ENCODE results near the gene POLK.
"Not testable (repeated sequence)": the region's sequence is repeated elsewhere in the genome, so short reads cannot be mapped to it uniquely, and the experiment has no call there.

POLK gene

DNA sequence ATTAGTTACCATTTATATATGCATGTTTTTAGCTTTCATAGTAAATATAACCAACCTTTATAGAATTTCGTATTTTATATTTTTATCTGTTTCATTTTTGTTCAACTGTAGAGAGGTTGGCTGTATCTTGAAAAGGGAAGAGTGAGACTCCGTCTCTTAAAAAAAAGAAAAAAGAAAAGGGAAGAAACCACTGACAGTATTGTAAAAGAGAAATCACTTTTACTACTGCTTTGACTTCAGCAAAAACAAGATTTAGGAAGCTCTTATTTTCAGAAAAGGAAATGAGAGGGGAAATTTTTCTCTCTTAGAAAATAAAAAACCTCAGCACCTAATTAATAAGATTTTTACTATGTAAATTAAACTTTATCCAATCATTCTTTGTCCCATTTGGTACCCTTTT is 14.4 kb downstream of the POLK start:
- Histone ChIP-seq H3K4me3 (ENCODE audit: low read length) (no peak overlapping the region), H3K27me3 (ENCODE audit: control insufficient read depth, insufficient read depth, low read length) (no peaks in the 10 kb centered on the region), H3K36me3 (ENCODE audit: insufficient read depth, low read length) (no peaks in the 10 kb centered on the region), H3K9me3 (replicated peaks; ENCODE audit: low read length) (peaks cover 6% of the 10 kb centered on the region), H3K4me2 (ENCODE audit: low read length) (no peak overlapping the region), H3K9ac (ENCODE audit: low read depth, low read length) (no peak overlapping the region), H3K4me1 (ENCODE audit: control insufficient read depth, insufficient read depth, low read length) (peaks cover 14% of the 10 kb centered on the region)

DNA sequence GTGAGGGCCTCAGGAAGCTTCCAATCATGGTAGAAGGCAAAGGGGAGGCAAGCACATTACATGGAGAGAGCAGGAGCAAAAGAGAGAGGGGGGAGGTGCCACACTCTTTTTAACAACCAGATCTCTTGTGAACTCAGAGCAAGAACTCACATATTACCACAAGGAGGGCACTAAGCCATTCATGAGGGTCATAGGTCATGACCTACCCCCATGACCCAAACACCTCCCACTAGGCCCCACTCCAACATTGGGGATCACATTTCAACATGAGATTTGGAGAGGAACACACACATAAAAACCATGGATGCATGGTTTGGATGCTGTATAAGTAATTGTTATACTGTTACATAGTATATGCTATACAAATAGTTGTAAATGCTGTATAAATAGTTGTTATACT is 17.5 kb downstream of the POLK start:
- H3K9me3 ChIP-seq (replicated peaks; ENCODE audit: low read length), result no peaks in the 10 kb centered on the region

DNA sequence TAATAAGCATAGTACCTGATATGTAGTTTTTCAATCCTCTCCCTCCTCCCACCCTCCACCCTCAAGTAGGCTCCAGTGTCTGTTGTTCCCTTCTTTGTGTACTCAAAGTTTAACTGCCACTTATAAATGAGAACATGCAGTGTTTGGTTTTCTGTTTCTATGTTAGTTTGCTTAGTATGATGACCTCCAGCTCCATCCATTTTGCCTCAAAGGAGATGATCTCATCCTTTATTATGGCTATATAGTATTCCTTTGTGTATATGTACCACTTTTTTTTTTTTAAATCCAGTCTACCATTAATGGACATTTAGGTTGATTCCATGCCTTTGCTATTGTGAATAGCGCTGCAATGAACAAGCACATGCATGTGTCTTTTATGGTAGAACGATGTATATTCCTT is 20.5 kb downstream of the POLK start:
- no peak overlapping the region for H3K4me3 ChIP-seq (ENCODE audit: low read length)
- no peak overlapping the region for H3K4me2 ChIP-seq (ENCODE audit: low read length)
- no peaks in the 10 kb centered on the region for H3K27me3 ChIP-seq (ENCODE audit: control insufficient read depth, insufficient read depth, low read length)
- no peak overlapping the region for H3K9ac ChIP-seq (ENCODE audit: low read depth, low read length)
- H3K9me3 ChIP-seq (replicated peaks; ENCODE audit: low read length), result no peaks in the 10 kb centered on the region
- no peaks in the 10 kb centered on the region for H3K4me1 ChIP-seq (ENCODE audit: control insufficient read depth, insufficient read depth, low read length)
- H3K36me3 ChIP-seq (ENCODE audit: insufficient read depth, low read length), result peaks cover 6% of the 10 kb centered on the region

More for the DNA sequence above, 17.5 kb downstream of the POLK start:
- H3K9ac ChIP-seq (ENCODE audit: low read depth, low read length), result no peak overlapping the region
- no peaks in the 10 kb centered on the region for H3K36me3 ChIP-seq (ENCODE audit: insufficient read depth, low read length)
- no peak overlapping the region for H3K4me3 ChIP-seq (ENCODE audit: low read length)
- H3K4me2 ChIP-seq (ENCODE audit: low read length), result no peak overlapping the region
- no peaks in the 10 kb centered on the region for H3K27me3 ChIP-seq (ENCODE audit: control insufficient read depth, insufficient read depth, low read length)
- no peaks in the 10 kb centered on the region for H3K4me1 ChIP-seq (ENCODE audit: control insufficient read depth, insufficient read depth, low read length)

DNA sequence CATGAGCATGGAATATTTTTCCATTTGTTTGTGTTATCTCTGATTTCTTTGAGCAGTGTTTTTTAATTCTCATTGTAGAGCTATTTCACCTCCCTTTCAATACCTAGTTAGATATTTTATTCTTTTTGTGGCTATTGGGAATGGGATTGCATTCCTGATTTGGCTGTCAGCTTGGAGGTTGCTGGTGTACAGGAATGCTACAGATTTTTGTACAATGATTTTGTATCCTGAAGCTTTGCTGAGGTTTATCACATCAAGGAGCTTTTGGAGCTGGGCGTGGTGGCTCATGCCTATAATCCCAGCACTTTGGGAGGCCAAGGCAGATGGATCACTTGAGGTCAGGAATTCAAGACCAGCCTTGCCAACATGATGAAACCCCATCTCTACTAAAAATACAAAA is 22.0 kb downstream of the POLK start:
- not testable (repeated sequence) for H3K9ac ChIP-seq (ENCODE audit: low read depth, low read length); H3K4me1 ChIP-seq (ENCODE audit: control insufficient read depth, insufficient read depth, low read length); H3K4me3 ChIP-seq (ENCODE audit: low read length); H3K27me3 ChIP-seq (ENCODE audit: control insufficient read depth, insufficient read depth, low read length); H3K36me3 ChIP-seq (ENCODE audit: insufficient read depth, low read length); H3K4me2 ChIP-seq (ENCODE audit: low read length); H3K9me3 ChIP-seq (replicated peaks; ENCODE audit: low read length)

DNA sequence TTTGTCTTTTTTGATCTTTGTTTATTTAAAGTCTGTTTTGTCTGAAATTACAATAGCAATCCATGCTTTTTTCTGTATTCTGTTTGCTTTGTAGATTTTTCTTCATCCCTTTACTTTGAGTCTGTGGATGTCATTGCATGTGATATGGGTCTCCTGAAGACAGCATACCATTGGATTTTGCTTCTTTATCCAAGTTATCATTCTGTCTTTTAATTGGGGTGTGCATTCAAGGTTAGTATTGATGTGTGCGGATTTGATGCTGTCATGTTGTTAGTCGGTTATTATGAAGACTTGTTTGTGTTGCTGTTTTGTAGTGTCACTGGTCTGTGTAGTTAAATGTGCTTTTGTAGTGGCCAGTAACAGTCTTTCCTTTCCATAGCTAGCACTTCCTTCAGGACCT is 23.0 kb downstream of the POLK start:
- Histone ChIP-seq H3K27me3 (ENCODE audit: control insufficient read depth, insufficient read depth, low read length) (no peaks in the 10 kb centered on the region), H3K4me2 (ENCODE audit: low read length) (no peak overlapping the region), H3K9ac (ENCODE audit: low read depth, low read length) (no peak overlapping the region), H3K4me1 (ENCODE audit: control insufficient read depth, insufficient read depth, low read length) (no peaks in the 10 kb centered on the region), H3K4me3 (ENCODE audit: low read length) (no peak overlapping the region), H3K9me3 (replicated peaks; ENCODE audit: low read length) (no peaks in the 10 kb centered on the region), H3K36me3 (ENCODE audit: insufficient read depth, low read length) (peaks cover 6% of the 10 kb centered on the region)

DNA sequence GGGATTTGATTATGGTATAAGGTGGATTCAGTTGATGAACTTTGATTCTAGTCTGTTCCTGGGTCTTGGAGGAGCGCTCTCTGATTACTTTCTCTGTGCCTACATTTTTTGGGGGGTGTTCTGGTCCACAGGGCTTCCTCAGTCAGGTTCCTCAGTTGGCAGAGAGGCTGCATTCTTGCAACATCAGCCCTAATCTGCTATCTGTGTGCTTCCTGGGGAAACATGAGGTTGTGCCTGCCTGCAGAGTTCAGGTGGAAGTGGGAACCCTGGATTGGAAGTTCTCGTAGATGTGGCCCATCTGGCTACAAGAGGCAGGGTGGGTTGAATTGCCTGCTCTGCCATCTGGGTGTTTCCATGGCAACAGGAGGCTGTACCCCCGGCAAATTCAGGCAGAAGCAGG is 24.5 kb downstream of the POLK start:
- no peak overlapping the region for H3K4me2 ChIP-seq (ENCODE audit: low read length)
- H3K4me1 ChIP-seq (ENCODE audit: control insufficient read depth, insufficient read depth, low read length), result no peaks in the 10 kb centered on the region
- no peak overlapping the region for H3K4me3 ChIP-seq (ENCODE audit: low read length)

DNA sequence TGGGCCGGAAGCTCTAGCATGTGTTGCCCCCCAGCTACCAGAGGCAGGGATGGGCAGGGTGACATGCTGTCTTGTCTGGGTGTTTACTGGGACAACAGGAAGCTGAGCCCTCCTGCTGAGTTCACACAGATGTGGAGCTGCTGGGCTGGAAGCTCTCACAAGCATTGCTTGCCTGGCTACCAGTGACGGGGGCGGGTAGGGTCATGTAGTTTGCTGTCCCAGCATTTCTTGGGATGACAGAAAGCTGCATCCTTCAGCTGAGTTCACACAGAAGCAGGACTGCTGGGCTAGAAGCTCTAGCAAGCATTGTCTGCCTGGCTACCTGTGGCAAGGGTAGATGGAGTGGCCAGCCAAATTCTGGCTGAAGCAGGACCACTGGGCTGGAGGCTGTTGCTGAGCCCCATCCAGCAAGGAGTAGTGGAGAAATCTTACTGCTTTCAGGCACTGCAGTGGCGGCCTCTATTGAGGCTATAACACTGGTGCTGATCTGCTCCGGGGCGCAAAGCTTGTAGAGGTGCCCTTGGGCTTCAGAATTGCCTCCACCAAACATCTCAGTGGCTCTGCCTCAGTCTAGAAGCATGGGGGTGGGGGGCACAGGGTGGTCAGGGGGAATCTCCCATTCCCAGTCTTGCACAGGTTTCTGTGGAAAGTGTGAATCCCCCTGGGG is 25.1 kb downstream of the POLK start:
- Histone ChIP-seq H3K4me2 (ENCODE audit: low read length) (no peak overlapping the region), H3K9me3 (replicated peaks; ENCODE audit: low read length) (no peaks in the 10 kb centered on the region), H3K27me3 (ENCODE audit: control insufficient read depth, insufficient read depth, low read length) (no peaks in the 10 kb centered on the region), H3K4me1 (ENCODE audit: control insufficient read depth, insufficient read depth, low read length) (no peaks in the 10 kb centered on the region), H3K36me3 (ENCODE audit: insufficient read depth, low read length) (peaks cover 6% of the 10 kb centered on the region), H3K9ac (ENCODE audit: low read depth, low read length) (no peak overlapping the region), H3K4me3 (ENCODE audit: low read length) (no peak overlapping the region)

More for the DNA sequence above, 24.5 kb downstream of the POLK start:
- Histone ChIP-seq H3K36me3 (ENCODE audit: insufficient read depth, low read length) (peaks cover 6% of the 10 kb centered on the region), H3K9ac (ENCODE audit: low read depth, low read length) (no peak overlapping the region), H3K9me3 (replicated peaks; ENCODE audit: low read length) (no peaks in the 10 kb centered on the region), H3K27me3 (ENCODE audit: control insufficient read depth, insufficient read depth, low read length) (no peaks in the 10 kb centered on the region)

DNA sequence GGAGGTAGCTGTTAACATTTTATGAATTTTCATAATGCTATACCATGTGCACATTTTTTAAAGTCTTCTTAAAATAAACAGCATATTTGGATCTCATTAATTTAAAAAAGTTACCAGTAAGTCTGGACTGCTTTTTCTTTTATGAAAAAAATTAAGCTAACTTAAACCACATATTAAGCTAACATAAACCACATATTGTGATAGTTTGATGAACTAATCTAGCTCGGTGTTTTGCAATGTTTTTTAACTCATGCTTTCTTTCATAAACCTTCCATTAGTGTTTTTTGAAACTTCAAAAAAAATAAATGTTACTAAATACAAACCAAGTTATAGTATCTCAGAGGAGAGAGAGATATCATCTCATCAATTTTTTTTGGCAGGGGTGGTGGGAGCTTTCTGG is 26.5 kb downstream of the POLK start:
- Histone ChIP-seq H3K4me1 (ENCODE audit: control insufficient read depth, insufficient read depth, low read length) (no peaks in the 10 kb centered on the region), H3K9me3 (replicated peaks; ENCODE audit: low read length) (no peaks in the 10 kb centered on the region), H3K27me3 (ENCODE audit: control insufficient read depth, insufficient read depth, low read length) (no peaks in the 10 kb centered on the region), H3K4me2 (ENCODE audit: low read length) (no peak overlapping the region), H3K4me3 (ENCODE audit: low read length) (no peak overlapping the region), H3K9ac (ENCODE audit: low read depth, low read length) (no peak overlapping the region), H3K36me3 (ENCODE audit: insufficient read depth, low read length) (peaks cover 6% of the 10 kb centered on the region)

DNA sequence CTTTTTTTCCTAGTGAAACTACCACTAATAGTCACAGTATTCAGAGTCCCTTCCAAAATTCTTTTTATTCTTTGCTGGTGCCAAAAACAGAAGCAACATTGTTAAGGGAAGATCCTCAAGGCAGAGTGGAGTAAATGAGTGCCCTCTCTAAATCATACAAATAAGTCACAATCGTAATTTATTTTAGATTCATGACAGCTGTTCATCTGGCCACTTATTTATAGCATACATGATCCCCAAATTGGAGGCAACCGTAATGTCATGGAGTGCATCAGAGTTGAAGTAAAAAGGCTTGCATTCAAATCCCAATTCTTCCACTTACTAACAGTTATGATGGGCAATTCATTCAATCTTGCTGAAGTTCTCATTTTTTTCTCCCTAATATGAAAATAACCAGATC is 33.4 kb downstream of the POLK start:
- Histone ChIP-seq H3K9me3 (replicated peaks; ENCODE audit: low read length) (no peaks in the 10 kb centered on the region), H3K9ac (ENCODE audit: low read depth, low read length) (no peak overlapping the region), H3K27me3 (ENCODE audit: control insufficient read depth, insufficient read depth, low read length) (no peaks in the 10 kb centered on the region), H3K4me2 (ENCODE audit: low read length) (no peak overlapping the region), H3K36me3 (ENCODE audit: insufficient read depth, low read length) (no peaks in the 10 kb centered on the region), H3K4me3 (ENCODE audit: low read length) (no peak overlapping the region), H3K4me1 (ENCODE audit: control insufficient read depth, insufficient read depth, low read length) (no peaks in the 10 kb centered on the region)

DNA sequence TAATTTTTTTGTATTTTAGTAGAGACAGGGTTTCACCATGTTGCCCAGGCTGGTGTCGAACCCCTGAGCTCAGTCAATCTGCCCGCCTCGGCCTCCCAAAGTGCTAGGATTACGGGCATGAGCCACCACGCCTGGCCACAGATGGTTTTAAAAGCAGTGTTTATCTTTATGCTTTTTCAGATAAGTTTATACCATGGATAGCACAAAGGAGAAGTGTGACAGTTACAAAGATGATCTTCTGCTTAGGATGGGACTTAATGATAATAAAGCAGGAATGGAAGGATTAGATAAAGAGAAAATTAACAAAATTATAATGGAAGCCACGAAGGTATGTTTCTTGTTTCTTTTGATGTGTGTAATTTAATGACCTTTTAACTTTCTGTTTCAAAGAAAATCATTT is 35.1 kb downstream of the POLK start:
- peaks cover 1% of the 10 kb centered on the region for H3K9me3 ChIP-seq (replicated peaks; ENCODE audit: low read length)
- H3K4me2 ChIP-seq (ENCODE audit: low read length), result no peak overlapping the region
- H3K36me3 ChIP-seq (ENCODE audit: insufficient read depth, low read length), result no peaks in the 10 kb centered on the region
- H3K9ac ChIP-seq (ENCODE audit: low read depth, low read length), result no peak overlapping the region
- H3K27me3 ChIP-seq (ENCODE audit: control insufficient read depth, insufficient read depth, low read length), result no peaks in the 10 kb centered on the region
- peaks cover 6% of the 10 kb centered on the region for H3K4me1 ChIP-seq (ENCODE audit: control insufficient read depth, insufficient read depth, low read length)
- H3K4me3 ChIP-seq (ENCODE audit: low read length), result no peak overlapping the region

DNA sequence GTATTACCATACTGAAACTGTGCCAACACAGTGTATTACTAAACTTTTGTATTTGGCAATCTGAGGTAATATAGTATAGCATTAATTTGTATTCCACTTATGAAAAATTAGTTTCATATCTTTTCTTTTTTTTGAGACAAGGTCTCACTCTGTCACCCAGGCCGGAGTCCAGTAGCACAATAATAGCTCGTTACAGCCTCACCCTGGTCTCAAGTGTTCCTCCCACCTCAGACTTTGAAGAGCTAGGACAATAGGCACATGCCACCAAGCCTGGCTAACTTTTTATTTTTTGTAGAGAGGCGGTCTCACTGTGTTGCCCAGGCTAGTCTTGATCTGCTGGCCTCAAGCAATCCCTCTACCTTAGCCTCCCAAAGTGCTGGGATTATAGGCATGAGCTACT is 36.1 kb downstream of the POLK start:
- Histone ChIP-seq H3K36me3 (ENCODE audit: insufficient read depth, low read length) (peaks cover 9% of the 10 kb centered on the region), H3K9me3 (replicated peaks; ENCODE audit: low read length) (peaks cover 6% of the 10 kb centered on the region), H3K9ac (ENCODE audit: low read depth, low read length) (no peak overlapping the region), H3K4me1 (ENCODE audit: control insufficient read depth, insufficient read depth, low read length) (peaks cover 11% of the 10 kb centered on the region), H3K4me2 (ENCODE audit: low read length) (no peak overlapping the region), H3K4me3 (ENCODE audit: low read length) (no peak overlapping the region), H3K27me3 (ENCODE audit: control insufficient read depth, insufficient read depth, low read length) (no peaks in the 10 kb centered on the region)

DNA sequence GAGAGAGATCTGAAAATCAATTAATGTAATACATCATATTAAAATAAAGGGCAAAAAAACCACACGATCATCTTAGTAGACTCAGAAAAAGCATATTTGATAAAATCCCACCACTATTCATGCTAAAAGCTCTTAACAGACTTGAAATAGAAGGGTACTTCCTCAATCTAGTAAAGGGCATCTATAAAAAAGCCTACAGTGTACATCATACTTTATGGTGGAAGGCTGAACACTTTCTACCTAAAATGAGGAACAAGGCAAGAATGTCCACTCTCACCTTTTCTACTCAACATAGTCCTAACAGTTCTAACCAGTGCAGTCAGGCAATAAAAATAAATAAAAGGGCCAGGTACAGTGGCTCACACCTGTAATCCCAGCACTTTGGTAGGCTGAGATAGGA is 38.9 kb downstream of the POLK start:
- Histone ChIP-seq H3K9me3 (replicated peaks; ENCODE audit: low read length) (peaks cover 6% of the 10 kb centered on the region), H3K4me3 (ENCODE audit: low read length) (no peak overlapping the region), H3K9ac (ENCODE audit: low read depth, low read length) (no peak overlapping the region), H3K27me3 (ENCODE audit: control insufficient read depth, insufficient read depth, low read length) (no peaks in the 10 kb centered on the region), H3K4me1 (ENCODE audit: control insufficient read depth, insufficient read depth, low read length) (peaks cover 11% of the 10 kb centered on the region), H3K36me3 (ENCODE audit: insufficient read depth, low read length) (peaks cover 32% of the 10 kb centered on the region), H3K4me2 (ENCODE audit: low read length) (no peak overlapping the region)
